Choroid plexus epithelial cell (primary cell): ENCODE results near the gene SHROOM2.

Experiments
- DNase-seq: peaks from one replicate; pipeline ENCODE4 v3.0.0-alpha.2; 2010; ENCODE audit warnings: low read depth
- H3K4me3 ChIP-seq: 2 replicates; pipeline ENCODE4 v1.5.1; 2011; ENCODE audit warnings: low read depth, mild to moderate bottlenecking, control low read depth, low read length, moderate library complexity
- CTCF ChIP-seq: conservative IDR thresholded peaks from 2 replicates; pipeline ENCODE4 v1.5.1; 2011; ENCODE audit warnings: low read depth, mild to moderate bottlenecking, control low read depth, inconsistent platforms, low read length, moderate library complexity

Gene SHROOM2

GRCh38 chrX:9938516-9938915 lies 152.3 kb downstream of the SHROOM2 start:
- TF ChIP-seq CTCF, result no peak
- no peak for DNase-seq

GRCh38 chrX:9940421-9940820 lies 154.2 kb downstream of the SHROOM2 start:
- peak; percentile 78 for DNase-seq
- TF ChIP-seq CTCF, result no peak
- no peak overlapping the region for H3K4me3 ChIP-seq

More at GRCh38 chrX:9938516-9938915, 152.3 kb downstream of the SHROOM2 start:
- no peak overlapping the region for H3K4me3 ChIP-seq

GRCh38 chrX:9942086-9942485 lies 155.9 kb downstream of the SHROOM2 start:
- DNase-seq, result no peak
- H3K4me3 ChIP-seq, result no peak overlapping the region
- no peak for TF ChIP-seq CTCF

DNA sequence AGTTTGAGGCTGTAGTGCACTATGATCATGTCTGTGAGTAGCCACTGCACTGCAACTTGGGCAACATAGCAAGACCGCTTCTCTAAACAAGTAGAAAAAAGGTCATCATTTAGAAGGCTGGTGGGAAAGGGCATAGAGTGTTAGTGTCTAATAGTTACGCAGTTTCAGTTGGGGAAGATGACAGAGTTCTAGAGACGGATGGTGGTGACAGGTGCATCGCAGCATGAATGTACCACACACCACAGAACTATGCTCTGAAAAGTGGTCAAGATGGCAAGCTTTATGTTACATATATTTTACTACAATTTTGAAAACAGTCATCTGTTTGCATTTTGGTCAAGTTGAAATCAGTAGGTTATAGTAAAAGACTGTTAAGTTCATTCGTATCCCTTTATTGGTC lies 157.2 kb downstream of the SHROOM2 start:
- no peak overlapping the region for H3K4me3 ChIP-seq
- TF ChIP-seq CTCF, result no peak
- DNase-seq, result no peak

- TF ChIP-seq CTCF, result no peak
- H3K4me3 ChIP-seq, result no peak overlapping the region
- no peak for DNase-seq
These were observed 161.0 kb downstream of the SHROOM2 start for GRCh38 chrX:9947131-9947794.

- DNase-seq, result no peak
- TF ChIP-seq CTCF, result no peak
- no peak overlapping the region for H3K4me3 ChIP-seq
These were observed 162.2 kb downstream of the SHROOM2 start for GRCh38 chrX:9948406-9948805.

DNA sequence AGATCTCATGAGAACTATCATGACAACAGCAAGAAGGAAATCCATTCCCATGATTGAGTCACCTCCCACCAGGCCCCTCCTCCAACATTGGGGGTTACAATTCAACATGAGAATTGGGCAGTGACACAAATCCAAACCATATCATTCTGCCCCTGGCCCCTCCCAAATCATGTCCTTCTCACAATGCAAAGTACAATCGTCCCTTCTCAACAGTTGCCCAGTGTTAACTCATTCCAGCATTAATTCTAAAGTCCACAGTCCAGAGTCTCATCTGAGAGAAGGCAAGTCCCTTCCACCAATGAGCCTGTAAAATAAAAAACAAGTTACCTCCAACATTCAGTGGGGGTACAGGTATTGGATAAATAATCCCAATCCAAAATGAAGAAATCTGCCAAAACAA lies 166.1 kb downstream of the SHROOM2 start:
- no peak for DNase-seq

More for the DNA sequence above, 166.1 kb downstream of the SHROOM2 start:
- no peak for TF ChIP-seq CTCF
- H3K4me3 ChIP-seq, result no peak overlapping the region
